Measurements from ENCODE around the gene AJAP1. TPM values are rescaled to one million over a fixed set of nuclear protein-coding genes. Genes with fewer than 3 reads are reported as not detected.

The AJAP1 gene
- total RNA-seq, 1 donor from 2014 or later, result 0.17 TPM

GRCh38 chr1:4631321-4631720, 23.1 kb upstream of the AJAP1 start:
- no peak for TF ChIP-seq CTCF (conservative IDR thresholded peaks at IDR 0.05; ENCODE audit: low read depth, low read length)
- no peak overlapping the region for H3K4me3 ChIP-seq (ENCODE audit: low read depth, low read length)
- no peak for DNase-seq (ENCODE audit: low read depth)

- no peak for DNase-seq (ENCODE audit: low read depth)
These were observed 21.1 kb upstream of the AJAP1 start for GRCh38 chr1:4633346-4633745.

GRCh38 chr1:4634156-4634792, 20.1 kb upstream of the AJAP1 start:
- no peak overlapping the region for H3K4me3 ChIP-seq (ENCODE audit: low read depth, low read length)
- TF ChIP-seq CTCF (conservative IDR thresholded peaks at IDR 0.05; ENCODE audit: low read depth, low read length), result no peak
- DNase-seq (ENCODE audit: low read depth), result no peak

More at GRCh38 chr1:4633346-4633745, 21.1 kb upstream of the AJAP1 start:
- no peak overlapping the region for H3K4me3 ChIP-seq (ENCODE audit: low read depth, low read length)
- TF ChIP-seq CTCF (conservative IDR thresholded peaks at IDR 0.05; ENCODE audit: low read depth, low read length), result no peak

- TF ChIP-seq CTCF (conservative IDR thresholded peaks at IDR 0.05; ENCODE audit: low read depth, low read length), result no peak
- no peak overlapping the region for H3K4me3 ChIP-seq (ENCODE audit: low read depth, low read length)
- no peak for DNase-seq (ENCODE audit: low read depth)
These were observed 19.5 kb upstream of the AJAP1 start for GRCh38 chr1:4634793-4635406.

- no peak for DNase-seq (ENCODE audit: low read depth)
- no peak for TF ChIP-seq CTCF (conservative IDR thresholded peaks at IDR 0.05; ENCODE audit: low read depth, low read length)
- H3K4me3 ChIP-seq (ENCODE audit: low read depth, low read length), result no peak overlapping the region
These were observed 18.2 kb upstream of the AJAP1 start for GRCh38 chr1:4636186-4636585.

GRCh38 chr1:4636644-4637380, 17.6 kb upstream of the AJAP1 start:
- DNase-seq (ENCODE audit: low read depth), result no peak
- no peak overlapping the region for H3K4me3 ChIP-seq (ENCODE audit: low read depth, low read length)
- TF ChIP-seq CTCF (conservative IDR thresholded peaks at IDR 0.05; ENCODE audit: low read depth, low read length), result no peak
